HG03432 (cell line): ENCODE data around the gene ATP6V0D1.
"Not testable (repeated sequence)": the region's sequence is repeated elsewhere in the genome, so short reads cannot be mapped to it uniquely, and the experiment has no call there.

ENCODE experiments used
- ATAC-seq: cut with Tn5 transposase; IDR thresholded peaks from one replicate; pipeline ENCODE4 v1.9.1; 2021; ENCODE audit warnings: mild to moderate bottlenecking, moderate library complexity; ENCODE audit not compliant: unreplicated experiment

Gene ATP6V0D1

DNA sequence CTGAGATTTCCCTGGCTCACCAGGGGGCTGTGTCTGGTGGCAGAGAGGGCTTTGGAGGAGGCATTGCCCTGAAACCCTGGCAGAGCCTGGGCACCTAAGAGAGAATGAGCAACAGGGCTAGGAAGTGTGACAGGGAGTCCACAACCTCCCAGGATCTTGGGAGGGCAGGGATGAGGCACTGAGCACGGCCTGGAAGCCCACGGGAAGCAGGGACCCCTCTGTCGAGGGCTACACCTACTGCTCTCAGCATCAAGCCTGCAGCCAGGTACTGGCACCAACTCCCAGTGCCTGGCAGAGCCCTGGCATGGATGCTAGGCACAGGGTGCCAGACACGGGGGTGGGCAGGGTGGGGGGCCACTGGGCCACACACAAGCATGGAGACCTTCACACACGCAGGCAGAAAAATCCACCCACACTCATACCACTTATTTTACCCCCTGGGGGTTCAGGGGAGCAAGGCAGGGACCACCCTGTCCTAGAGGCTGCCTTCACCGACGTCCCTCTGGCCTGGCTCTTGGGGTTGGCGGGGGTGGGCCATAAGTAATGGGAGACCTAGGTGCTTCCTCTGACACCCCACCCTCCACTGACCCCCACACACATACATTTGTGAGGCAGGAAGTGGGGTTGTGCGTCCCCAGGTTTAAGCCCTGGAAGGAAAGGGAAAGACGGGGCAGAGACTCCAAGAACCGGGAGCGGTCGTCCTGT is 51.0 kb downstream of the ATP6V0D1 start:
- no peak for ATAC-seq

DNA sequence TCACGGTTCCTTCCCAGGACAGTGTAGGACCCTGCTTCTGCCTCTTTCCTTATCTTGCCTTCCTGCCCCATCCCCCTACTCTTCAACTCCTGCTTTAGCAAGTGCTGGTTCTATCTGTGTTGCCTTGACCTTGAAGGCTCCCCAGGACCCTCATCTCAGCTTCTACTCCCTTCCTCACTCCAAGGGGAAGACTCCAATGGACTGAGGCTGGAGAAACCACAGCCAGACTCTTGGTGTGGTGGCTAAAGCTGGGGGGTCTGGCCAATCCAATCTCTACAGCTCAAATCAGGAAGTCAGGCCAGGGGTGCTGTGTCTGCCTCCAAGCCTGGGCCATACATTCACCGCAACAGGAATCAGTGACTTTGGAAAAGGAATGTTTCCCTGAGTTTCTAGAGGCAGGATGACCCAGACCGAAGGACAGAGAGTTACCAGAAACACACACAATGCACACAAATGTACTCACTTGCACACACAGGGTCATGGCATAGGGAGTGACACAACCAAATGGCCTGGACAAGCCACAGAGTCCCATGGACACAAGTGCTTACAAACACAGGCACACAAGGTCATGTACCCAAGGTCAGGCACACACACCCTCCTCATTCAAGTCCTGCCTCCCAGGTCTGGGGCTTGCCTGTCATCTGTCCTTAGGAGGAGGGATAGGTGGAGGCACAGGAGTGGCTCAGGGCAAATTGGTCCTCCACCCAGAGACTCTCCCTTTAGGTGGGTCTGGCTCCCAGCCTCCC is 51.7 kb downstream of the ATP6V0D1 start:
- ATAC-seq = no peak

DNA sequence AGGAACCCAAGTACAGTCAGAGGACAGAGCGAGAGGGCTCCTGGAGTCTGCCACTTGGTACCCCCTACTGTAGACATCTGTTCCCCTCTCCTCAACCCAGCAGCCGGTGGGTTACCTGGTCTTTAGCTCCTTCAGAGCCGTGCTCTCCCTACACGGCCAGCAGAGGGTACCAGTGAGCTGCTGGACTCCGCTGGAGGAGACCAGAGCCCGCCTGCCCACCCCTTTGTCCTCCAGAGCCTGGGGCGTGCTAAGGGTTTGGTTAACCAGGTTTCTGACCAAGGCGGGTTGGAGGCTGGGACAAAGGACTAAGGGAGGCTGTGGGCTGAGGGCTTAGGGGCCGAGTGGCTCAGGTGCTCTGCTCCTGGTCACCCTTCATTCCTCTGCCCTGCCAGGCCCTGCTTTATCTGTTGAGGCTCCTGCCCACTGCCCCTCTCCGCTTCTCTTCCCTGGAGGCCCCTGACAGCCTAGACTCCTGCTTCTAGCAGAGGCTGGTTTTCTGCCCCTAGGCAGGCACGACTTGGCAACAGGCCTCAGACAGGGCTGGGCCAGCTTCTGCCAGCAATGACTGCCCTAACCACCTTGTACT is 52.7 kb downstream of the ATP6V0D1 start:
- ATAC-seq = no peak

GRCh38 chr16:67426950-67427349 is 54.0 kb downstream of the ATP6V0D1 start:
- no peak for ATAC-seq

- no peak for ATAC-seq
Measured at GRCh38 chr16:67426022-67426421, 54.9 kb downstream of the ATP6V0D1 start.

DNA sequence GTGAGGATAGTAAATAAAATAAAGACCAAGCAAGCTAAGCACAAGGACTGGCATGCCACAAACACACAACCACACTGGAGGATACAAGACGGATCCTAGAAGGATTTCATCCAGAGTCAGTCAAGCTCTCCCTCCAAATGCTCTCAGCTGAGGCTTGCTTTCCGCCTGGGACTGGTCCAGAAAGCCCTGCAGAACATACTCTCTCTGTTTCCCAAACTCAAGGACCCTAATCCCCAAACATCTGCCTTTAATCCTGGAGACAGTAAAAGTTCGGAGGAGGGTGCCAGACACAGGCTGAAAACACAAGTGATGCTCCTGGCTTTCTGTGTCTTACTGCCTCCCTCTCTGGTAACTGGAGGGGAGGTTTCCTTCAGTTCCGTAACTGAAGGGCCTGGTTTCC is 55.4 kb downstream of the ATP6V0D1 start:
- ATAC-seq = no peak

GRCh38 chr16:67425061-67425460 is 55.9 kb downstream of the ATP6V0D1 start:
- no peak for ATAC-seq

DNA sequence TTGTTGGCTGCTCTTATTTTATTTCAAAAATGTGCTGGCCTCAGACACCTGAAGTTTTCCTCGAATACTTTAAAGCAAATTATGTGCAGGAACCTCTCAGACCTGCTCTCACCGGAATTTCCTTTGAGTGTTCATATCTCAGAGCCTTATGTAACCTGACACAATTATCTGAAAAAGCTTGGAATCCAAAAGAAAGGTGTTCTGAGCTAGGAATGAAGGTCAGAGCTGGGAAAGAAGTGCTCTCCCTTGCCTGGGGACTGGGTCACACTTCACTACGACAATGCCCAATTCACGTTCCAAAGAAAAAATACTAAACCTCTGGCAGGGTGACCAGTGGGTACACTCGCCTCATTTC is 56.7 kb downstream of the ATP6V0D1 start:
- no peak for ATAC-seq

GRCh38 chr16:67423611-67424260 is 57.2 kb downstream of the ATP6V0D1 start:
- no peak for ATAC-seq

- ATAC-seq = no peak
Measured at GRCh38 chr16:67423015-67423414, 57.9 kb downstream of the ATP6V0D1 start.

- no peak for ATAC-seq
Measured at GRCh38 chr16:67421030-67421429, 59.9 kb downstream of the ATP6V0D1 start.

- ATAC-seq = no peak
Measured at GRCh38 chr16:67419931-67420330, 61.0 kb downstream of the ATP6V0D1 start.

DNA sequence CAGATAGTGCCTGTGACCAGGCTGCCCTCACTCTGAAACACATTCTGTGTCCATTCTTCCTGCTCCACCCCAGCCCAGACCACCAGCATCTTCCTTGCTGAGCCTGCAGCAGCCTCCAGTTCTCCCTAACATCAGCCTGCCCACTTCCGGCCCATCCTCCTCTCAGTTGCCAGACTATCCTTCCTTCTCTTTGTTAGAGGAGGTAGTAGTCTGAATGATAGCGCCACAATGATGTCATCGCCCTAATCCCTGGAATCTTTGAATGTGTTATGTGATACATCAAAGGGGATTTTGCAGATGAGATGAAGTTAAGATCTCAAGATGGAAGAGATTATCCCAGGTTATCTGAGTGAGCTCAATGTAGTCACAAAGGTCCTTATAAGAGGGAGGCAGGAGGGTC is 61.5 kb downstream of the ATP6V0D1 start:
- no peak for ATAC-seq

GRCh38 chr16:67417333-67418061 is 63.5 kb downstream of the ATP6V0D1 start:
- ATAC-seq = no peak

GRCh38 chr16:67415872-67416793 is 64.8 kb downstream of the ATP6V0D1 start, which contains the start of gene ZDHHC1:
TSS of gene ZDHHC1 (minus strand) at chr16:67416477. CDS start at chr16:67407775, 8,702 bp downstream.
- peak; percentile 82 for ATAC-seq

DNA sequence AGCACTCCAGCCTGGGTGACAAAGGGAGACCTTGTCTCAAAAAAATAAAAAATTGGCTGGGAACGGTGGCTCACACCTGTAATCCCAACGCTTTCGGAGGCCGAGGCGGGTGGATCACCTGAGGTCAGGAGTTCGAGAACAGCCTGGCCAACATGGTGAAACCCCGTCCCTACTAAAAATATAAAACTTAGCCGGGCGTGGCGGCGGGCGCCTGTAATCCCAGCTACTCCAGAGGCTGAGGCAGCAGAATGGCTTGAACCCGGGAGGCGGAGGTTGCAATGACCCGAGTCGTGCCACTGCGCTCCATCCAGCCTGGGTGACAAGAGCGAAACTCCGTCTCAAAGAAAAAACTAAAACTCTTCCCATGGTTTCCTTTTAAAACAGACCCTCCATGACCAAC is 65.5 kb downstream of the ATP6V0D1 start:
- ATAC-seq = not testable (repeated sequence)

- no peak for ATAC-seq
Measured at GRCh38 chr16:67413978-67414911, 66.7 kb downstream of the ATP6V0D1 start.

DNA sequence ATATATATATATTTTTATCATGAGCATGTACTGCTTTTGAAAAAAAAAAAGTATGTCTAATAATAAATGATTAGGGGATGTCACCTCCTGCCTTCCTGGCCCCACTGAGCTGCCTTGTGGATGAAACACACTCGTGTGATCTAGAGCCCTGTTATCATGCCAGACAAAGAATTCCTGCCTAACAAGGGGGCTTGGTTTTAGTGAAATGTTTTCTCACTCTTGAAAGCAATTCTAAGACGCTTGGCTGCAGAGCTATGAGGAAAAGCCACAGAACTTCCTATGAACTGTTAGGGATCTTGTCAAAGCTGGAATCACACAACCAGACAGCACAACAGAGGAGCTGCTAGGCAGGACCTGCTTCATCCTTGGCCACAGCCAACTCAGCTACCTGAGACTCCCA is 68.7 kb downstream of the ATP6V0D1 start:
- no peak for ATAC-seq

- no peak for ATAC-seq
Measured at GRCh38 chr16:67411339-67411738, 69.6 kb downstream of the ATP6V0D1 start.
